OCI-LY1 (cell line): Measurements from ENCODE around the gene NUMA1.

Source experiments
- H2AFZ ChIP-seq: fragments of 200-600 bp; sonication (generic), shearing (Covaris generic); 2 replicates; pipeline ENCODE4 v1.6.0; 2014; ENCODE audit warnings: antibody characterized with exemption, mild to moderate bottlenecking, low read length
- H3F3A ChIP-seq: fragments of 200-600 bp; sonication (generic), shearing (Covaris generic); 2 replicates; pipeline ENCODE4 v1.6.0; 2014; ENCODE audit warnings: mild to moderate bottlenecking, antibody characterized with exemption, low read length, moderate library complexity; ENCODE audit not compliant: insufficient read depth
- H3K27ac ChIP-seq: fragments of 200-600 bp; sonication (generic); 2 replicates; pipeline ENCODE4 v1.5.1; 2014; ENCODE audit warnings: low read length, mixed run types, mild to moderate bottlenecking, low read depth; ENCODE audit not compliant: poor library complexity, severe bottlenecking
- H3K27me3 ChIP-seq: fragments of 200-600 bp; sonication (generic); 2 replicates; pipeline ENCODE4 v1.6.0; 2014; ENCODE audit warnings: antibody characterized with exemption, mild to moderate bottlenecking, low read length, moderate library complexity; ENCODE audit not compliant: insufficient read depth
- H3K36me3 ChIP-seq: fragments of 200-600 bp; sonication (generic); 2 replicates; pipeline ENCODE4 v1.6.1; 2014; ENCODE audit warnings: mild to moderate bottlenecking, antibody characterized with exemption, low read length, moderate library complexity, mixed read lengths; ENCODE audit not compliant: insufficient read depth
- H3K4me1 ChIP-seq: fragments of 200-600 bp; sonication (generic); 2 replicates; pipeline ENCODE4 v1.5.1; 2014; ENCODE audit warnings: mild to moderate bottlenecking, low read length, moderate library complexity; ENCODE audit not compliant: insufficient read depth, severe bottlenecking
- H3K4me2 ChIP-seq: fragments of 200-600 bp; sonication (generic), shearing (Covaris generic); 2 replicates; pipeline ENCODE4 v1.6.1; 2014; ENCODE audit warnings: low read length
- H3K4me3 ChIP-seq: fragments of 200-600 bp; sonication (generic); 2 replicates; pipeline ENCODE4 v1.5.1; 2014; ENCODE audit warnings: low read length, low read depth, mild to moderate bottlenecking, mixed read lengths; ENCODE audit not compliant: poor library complexity, severe bottlenecking
- H3K79me2 ChIP-seq: fragments of 200-600 bp; shearing (Covaris generic); 2 replicates; pipeline ENCODE4 v1.6.1; 2016; ENCODE audit warnings: mixed run types, low read length, mixed read lengths; ENCODE audit not compliant: insufficient read depth
- H3K9ac ChIP-seq: fragments of 200-600 bp; sonication (generic), shearing (Covaris generic); 2 replicates; pipeline ENCODE4 v1.6.1; 2014; ENCODE audit warnings: mild to moderate bottlenecking, low read length, mixed read lengths
- H3K9me2 ChIP-seq: fragments of 200-600 bp; sonication (generic), shearing (Covaris generic); 2 replicates; pipeline ENCODE4 v1.6.1; 2014; ENCODE audit warnings: low read depth, mild to moderate bottlenecking, low read length, mixed read lengths
- H3K9me3 ChIP-seq: fragments of 200-600 bp; shearing (Covaris generic); 2 replicates; pipeline ENCODE4 v1.6.1; 2014; ENCODE audit warnings: low read length, mixed read lengths
- H4K20me1 ChIP-seq: fragments of 200-600 bp; sonication (generic), shearing (Covaris generic); 2 replicates; pipeline ENCODE4 v1.6.0; 2016; ENCODE audit warnings: mild to moderate bottlenecking, low read length; ENCODE audit not compliant: insufficient read depth
- CTCF ChIP-seq: fragments of 200-600 bp; sonication (generic), shearing (Covaris generic); IDR thresholded peaks from 2 replicates; pipeline ENCODE4 v1.5.1; 2017; ENCODE audit warnings: mild to moderate bottlenecking, antibody characterized with exemption, low read length, moderate library complexity, mixed read lengths
- EZH2 ChIP-seq: fragments of 200-600 bp; sonication (generic), shearing (Covaris generic); IDR thresholded peaks from 2 replicates; pipeline ENCODE4 v1.8.0; 2017; ENCODE audit warnings: borderline replicate concordance, mixed run types, mild to moderate bottlenecking, antibody characterized with exemption, low read length, moderate library complexity, mixed read lengths

Gene NUMA1

DNA sequence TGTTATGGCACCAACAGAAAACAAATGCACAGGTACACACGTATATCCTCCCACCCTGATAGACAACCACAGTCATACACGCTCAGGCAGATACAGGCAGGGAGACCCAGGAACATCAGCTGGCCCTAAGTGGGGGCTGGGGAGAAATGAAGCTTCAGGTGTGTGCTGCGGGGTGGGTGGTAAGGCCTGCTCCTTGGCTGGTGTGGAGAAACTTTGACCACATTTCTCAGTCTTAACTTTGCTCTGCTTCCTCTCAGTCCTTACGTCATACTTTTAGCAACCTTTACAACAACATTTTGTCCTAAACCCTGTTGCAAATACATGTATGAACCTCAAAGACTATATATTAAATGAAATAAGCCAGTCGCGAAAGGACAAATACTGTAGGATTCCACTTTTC, 38.9 kb upstream of the NUMA1 start:
- Histone ChIP-seq H3K27me3 (peaks cover 7% of the 10 kb centered on the region; the same call in 1 of the 2 replicates), H3K36me3 (no peaks in the 10 kb centered on the region; the same call in 1 of the 2 replicates), H3F3A (no peaks in the 10 kb centered on the region), H3K4me3 (no peak overlapping the region), H3K9ac (no peak overlapping the region), H3K4me1 (no peaks in the 10 kb centered on the region), H3K27ac (no peak overlapping the region), H3K79me2 (no peaks in the 10 kb centered on the region), H3K4me2 (no peak overlapping the region), H4K20me1 (no peaks in the 10 kb centered on the region), H3K9me3 (no peaks in the 10 kb centered on the region), H3K9me2 (no peaks in the 10 kb centered on the region), H2AFZ (no peak overlapping the region)
- TF ChIP-seq EZH2 (no peak), CTCF (no peak)

DNA sequence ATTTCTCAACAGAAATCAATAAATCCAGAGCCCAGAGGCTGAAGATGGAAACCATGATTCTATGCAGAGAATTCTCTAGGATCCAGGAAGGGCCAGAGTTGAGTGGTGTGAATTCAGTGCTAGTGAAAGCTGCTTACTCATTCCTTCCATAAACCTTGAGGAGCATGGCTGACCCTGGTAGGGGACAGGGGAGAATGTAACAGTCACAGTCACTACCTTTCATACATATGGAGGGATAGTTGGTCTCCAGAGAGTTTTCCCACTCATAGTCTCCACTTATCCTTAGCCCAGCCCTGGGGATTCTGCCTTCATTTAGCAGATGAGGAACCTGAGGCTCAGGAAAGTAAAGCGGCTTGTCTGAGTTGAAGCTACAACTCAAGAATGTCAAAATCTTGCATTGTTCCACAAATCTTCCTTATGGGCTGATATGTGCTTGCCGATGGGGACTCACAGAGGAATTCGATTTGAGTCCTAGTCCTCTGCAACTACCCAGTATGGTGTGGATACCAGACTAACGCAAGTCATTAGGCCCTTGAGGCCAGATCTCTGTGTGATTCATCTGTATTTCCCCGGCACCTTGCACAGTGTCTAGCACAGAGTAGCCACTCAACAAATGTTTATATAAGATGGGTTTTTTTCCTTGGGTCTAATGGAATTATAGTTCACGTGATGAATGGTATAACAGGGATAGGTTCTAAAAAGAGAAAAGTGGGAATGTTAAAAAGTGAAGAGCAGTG, 35.8 kb upstream of the NUMA1 start:
- Histone ChIP-seq H3K4me1 (peaks cover 14% of the 10 kb centered on the region), H2AFZ (no peak overlapping the region)

GRCh38 chr11:72114570-72114969, 34.2 kb upstream of the NUMA1 start:
- Histone ChIP-seq H3K36me3 (no peaks in the 10 kb centered on the region), H3K9me2 (no peaks in the 10 kb centered on the region), H3K4me2 (no peak overlapping the region), H3K79me2 (no peaks in the 10 kb centered on the region), H3K4me1 (peaks cover 18% of the 10 kb centered on the region), H2AFZ (no peak overlapping the region), H3K9me3 (no peaks in the 10 kb centered on the region), H4K20me1 (no peaks in the 10 kb centered on the region), H3K27ac (no peak overlapping the region), H3K27me3 (no peaks in the 10 kb centered on the region), H3K9ac (no peak overlapping the region), H3K4me3 (no peak overlapping the region), H3F3A (no peaks in the 10 kb centered on the region)
- TF ChIP-seq CTCF, result no peak
- no peak for TF ChIP-seq EZH2

More for the DNA sequence above, 35.8 kb upstream of the NUMA1 start:
- Histone ChIP-seq H3K36me3 (no peaks in the 10 kb centered on the region; the same call in 1 of the 2 replicates), H3K9me3 (no peaks in the 10 kb centered on the region), H3K4me2 (no peak overlapping the region), H3K27me3 (no peaks in the 10 kb centered on the region), H4K20me1 (no peaks in the 10 kb centered on the region), H3K79me2 (no peaks in the 10 kb centered on the region), H3K9me2 (no peaks in the 10 kb centered on the region), H3K27ac (no peak overlapping the region), H3K9ac (no peak overlapping the region), H3K4me3 (no peak overlapping the region), H3F3A (no peaks in the 10 kb centered on the region)
- TF ChIP-seq CTCF (no peak), EZH2 (no peak)
